ENCODE measurements around the gene USP15. TPM values are rescaled to one million over a fixed set of nuclear protein-coding genes. Genes with fewer than 3 reads are reported as not detected.
A peak's percentile ranks its signal among the peaks of the same experiment; 100 is the strongest.
"Not testable (repeated sequence)": the region's sequence is repeated elsewhere in the genome, so short reads cannot be mapped to it uniquely, and the experiment has no call there.

Gene USP15
- total and polyA plus RNA-seq, 8 donors, result 42.2 to 107 (median 48.4) TPM

DNA sequence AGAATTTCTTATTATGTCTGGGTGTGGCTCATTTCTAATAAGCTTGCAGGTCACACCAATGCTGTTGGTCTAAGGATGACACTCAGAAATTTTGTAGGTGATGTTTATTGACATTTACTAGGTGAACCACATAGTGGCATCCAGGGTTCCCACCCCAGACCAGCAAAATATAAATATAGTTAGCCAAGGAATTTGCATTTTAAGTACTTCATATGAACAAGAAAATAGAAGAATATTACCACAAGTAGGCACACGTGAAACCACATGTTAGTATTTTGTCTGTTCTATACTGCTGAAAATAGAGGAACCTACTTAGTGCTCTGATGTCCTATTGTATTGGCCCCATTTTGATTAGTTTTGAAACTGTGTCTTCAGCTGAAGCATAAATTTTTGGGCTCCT, 71.1 kb downstream of the USP15 start:
- no peak overlapping the region for H3K4me3 ChIP-seq
- H3K27me3 ChIP-seq, result no peaks in the 10 kb centered on the region
- intact Hi-C loops (cut with DNase I), result no loop called here
- TF ChIP-seq, protein P1, sequence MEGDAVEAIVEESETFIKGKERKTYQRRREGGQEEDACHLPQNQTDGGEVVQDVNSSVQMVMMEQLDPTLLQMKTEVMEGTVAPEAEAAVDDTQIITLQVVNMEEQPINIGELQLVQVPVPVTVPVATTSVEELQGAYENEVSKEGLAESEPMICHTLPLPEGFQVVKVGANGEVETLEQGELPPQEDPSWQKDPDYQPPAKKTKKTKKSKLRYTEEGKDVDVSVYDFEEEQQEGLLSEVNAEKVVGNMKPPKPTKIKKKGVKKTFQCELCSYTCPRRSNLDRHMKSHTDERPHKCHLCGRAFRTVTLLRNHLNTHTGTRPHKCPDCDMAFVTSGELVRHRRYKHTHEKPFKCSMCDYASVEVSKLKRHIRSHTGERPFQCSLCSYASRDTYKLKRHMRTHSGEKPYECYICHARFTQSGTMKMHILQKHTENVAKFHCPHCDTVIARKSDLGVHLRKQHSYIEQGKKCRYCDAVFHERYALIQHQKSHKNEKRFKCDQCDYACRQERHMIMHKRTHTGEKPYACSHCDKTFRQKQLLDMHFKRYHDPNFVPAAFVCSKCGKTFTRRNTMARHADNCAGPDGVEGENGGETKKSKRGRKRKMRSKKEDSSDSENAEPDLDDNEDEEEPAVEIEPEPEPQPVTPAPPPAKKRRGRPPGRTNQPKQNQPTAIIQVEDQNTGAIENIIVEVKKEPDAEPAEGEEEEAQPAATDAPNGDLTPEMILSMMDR (IDR thresholded peaks at IDR 0.05), result no peak
- ATAC-seq, result no peak
- H3K27ac ChIP-seq, result no peak overlapping the region
- H3K4me1 ChIP-seq, result peaks cover 0 to 19% of the 10 kb centered on the region in 2 donors
- DNase-seq, result no peak
- H3K9me3 ChIP-seq, result no peaks in the 10 kb centered on the region
- peaks cover 0 to 6% of the 10 kb centered on the region in 2 donors for H3K36me3 ChIP-seq

GRCh38 chr12:62332598-62332997, 72.4 kb downstream of the USP15 start:
- TF ChIP-seq, protein P1 (IDR thresholded peaks at IDR 0.05), result no peak
- intact Hi-C loops (cut with DNase I), result no loop called here
- Histone ChIP-seq H3K4me1 (peaks cover 0 to 19% of the 10 kb centered on the region in 2 donors), H3K9me3 (no peaks in the 10 kb centered on the region), H3K27me3 (no peaks in the 10 kb centered on the region), H3K27ac (no peak overlapping the region), H3K4me3 (no peak overlapping the region), H3K36me3 (peaks cover 0 to 7% of the 10 kb centered on the region in 2 donors)
- DNase-seq (no peak), ATAC-seq (no peak)

GRCh38 chr12:62335057-62335456, 74.9 kb downstream of the USP15 start:
- peaks cover 0 to 7% of the 10 kb centered on the region in 2 donors for H3K36me3 ChIP-seq
- peak overlapping the region in 1 of 2 donors; percentile 48 for H3K27ac ChIP-seq
- TF ChIP-seq, protein P1 (IDR thresholded peaks at IDR 0.05), result no peak
- intact Hi-C loops (cut with DNase I), result no loop called here
- H3K4me1 ChIP-seq, result peaks cover 0 to 6% of the 10 kb centered on the region in 2 donors
- no peak overlapping the region for H3K4me3 ChIP-seq
- DNase-seq, result no peak
- no peaks in the 10 kb centered on the region for H3K27me3 ChIP-seq
- no peak for ATAC-seq
- H3K9me3 ChIP-seq, result peaks cover 0 to 2% of the 10 kb centered on the region in 2 donors

GRCh38 chr12:62335796-62336195, 75.6 kb downstream of the USP15 start:
- TF ChIP-seq, protein P1 (IDR thresholded peaks at IDR 0.05), result no peak
- no peak overlapping the region for H3K4me3 ChIP-seq
- DNase-seq (no peak), ATAC-seq (no peak)
- H3K36me3 ChIP-seq, result peaks cover 0 to 7% of the 10 kb centered on the region in 2 donors
- no peaks in the 10 kb centered on the region for H3K27me3 ChIP-seq
- H3K4me1 ChIP-seq, result peaks cover 0 to 6% of the 10 kb centered on the region in 2 donors
- peaks cover 0 to 2% of the 10 kb centered on the region in 2 donors for H3K9me3 ChIP-seq
- peak overlapping the region in 1 of 2 donors; percentile 48 for H3K27ac ChIP-seq
- intact Hi-C loops (cut with DNase I), result no loop called here

DNA sequence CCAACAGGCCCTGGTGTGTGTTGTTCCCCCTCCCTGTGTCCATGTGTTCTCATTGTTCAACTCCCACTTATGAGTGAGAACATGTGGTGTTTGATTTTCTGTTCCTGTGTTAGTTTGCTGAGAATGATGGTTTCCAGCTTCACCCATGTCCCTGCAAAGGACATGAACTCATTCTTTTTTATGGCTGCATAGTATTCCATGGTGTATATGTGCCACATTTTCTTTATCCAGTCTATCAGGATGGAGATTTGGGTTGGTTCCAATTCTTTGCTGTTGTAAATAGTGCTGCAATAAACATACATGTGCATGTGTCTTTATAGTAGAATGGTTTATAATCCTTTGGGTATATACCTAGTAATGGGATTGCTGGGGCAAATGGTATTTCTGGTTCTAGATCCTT, 77.4 kb downstream of the USP15 start:
- intact Hi-C loops (cut with DNase I); ATAC-seq; H3K27me3 ChIP-seq; DNase-seq; H3K4me1 ChIP-seq; H3K4me3 ChIP-seq; H3K27ac ChIP-seq; H3K9me3 ChIP-seq: not testable (repeated sequence)
- H3K36me3 ChIP-seq, result peaks cover 0 to 10% of the 10 kb centered on the region in 2 donors

DNA sequence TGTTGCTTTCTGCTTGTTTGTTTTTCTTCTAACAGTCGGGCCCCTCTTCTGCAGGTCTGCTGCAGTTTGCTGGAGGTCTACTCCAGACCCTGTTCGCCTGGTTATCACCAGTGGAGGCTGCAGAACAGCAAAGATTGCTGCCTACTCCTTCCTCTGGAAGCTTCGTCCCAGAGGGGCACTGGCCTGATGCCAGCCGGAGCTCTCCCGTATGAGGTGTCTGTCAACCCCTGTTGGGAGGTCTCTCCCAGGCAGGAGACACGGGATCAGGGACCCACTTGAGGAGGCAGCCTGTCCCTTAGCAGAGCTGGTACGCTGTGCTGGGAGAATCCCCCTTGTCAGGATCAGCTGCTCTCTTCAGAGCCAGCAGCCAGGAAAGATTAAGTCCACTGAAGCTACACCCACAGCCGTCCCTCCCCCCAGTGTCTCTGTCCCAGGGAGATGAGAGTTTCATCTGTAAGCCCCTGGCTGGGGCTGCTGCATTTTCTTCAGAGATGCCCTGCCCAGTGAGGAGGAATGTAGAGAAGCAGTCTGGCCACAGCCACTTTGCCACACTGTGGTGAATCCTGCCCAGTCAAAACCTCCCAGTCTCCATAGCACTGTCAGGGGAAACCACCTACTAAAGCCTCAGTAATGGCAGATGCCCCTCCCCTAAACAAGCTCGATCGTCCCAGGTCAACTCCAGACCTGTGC, 82.6 kb downstream of the USP15 start:
- H3K27me3 ChIP-seq; DNase-seq; intact Hi-C loops (cut with DNase I); H3K4me3 ChIP-seq; H3K9me3 ChIP-seq; H3K27ac ChIP-seq; ATAC-seq; H3K4me1 ChIP-seq: not testable (repeated sequence)
- peaks cover 0 to 31% of the 10 kb centered on the region in 2 donors for H3K36me3 ChIP-seq

DNA sequence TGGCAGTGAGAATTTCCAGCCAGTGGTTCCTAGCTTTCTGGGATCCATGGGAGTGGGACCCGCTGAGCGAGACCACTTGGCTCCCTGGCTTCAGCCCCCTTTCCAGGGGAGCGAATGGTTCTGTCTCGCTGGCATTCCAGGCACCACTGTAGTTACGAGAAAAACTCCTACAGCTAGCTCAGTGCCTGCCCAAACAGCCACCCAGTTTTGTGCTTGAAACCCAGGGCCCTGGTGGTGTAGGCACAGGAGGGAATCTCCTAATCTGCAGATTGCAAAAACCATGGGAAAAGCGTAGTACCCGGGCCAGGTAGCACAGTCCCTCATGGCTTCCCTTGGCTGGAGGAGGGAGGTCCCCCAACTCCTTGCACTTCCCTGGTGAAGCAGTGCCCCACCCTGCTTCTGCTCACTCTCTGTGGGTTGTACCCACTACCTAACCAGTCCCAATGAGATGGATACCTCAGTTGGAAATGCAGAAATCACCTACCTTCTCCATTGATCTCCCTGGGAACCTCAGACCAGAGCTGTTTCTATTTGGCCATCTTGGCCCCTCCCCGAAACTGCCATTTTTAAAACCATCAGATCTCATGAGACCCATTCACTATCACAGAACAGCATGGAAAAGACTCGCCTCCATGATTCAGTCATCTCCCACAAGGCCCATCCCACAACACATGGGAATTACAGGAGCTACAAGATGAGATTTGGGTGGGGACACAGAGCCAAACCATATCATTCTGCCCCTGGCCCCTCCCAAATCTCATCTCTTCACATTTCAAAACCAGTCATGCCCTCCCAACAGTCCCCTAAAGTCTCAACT, 83.3 kb downstream of the USP15 start:
- intact Hi-C loops (cut with DNase I); H3K4me1 ChIP-seq; H3K9me3 ChIP-seq; H3K27me3 ChIP-seq; DNase-seq; H3K27ac ChIP-seq; H3K4me3 ChIP-seq; ATAC-seq: not testable (repeated sequence)
- H3K36me3 ChIP-seq, result peaks cover 0 to 31% of the 10 kb centered on the region in 2 donors

DNA sequence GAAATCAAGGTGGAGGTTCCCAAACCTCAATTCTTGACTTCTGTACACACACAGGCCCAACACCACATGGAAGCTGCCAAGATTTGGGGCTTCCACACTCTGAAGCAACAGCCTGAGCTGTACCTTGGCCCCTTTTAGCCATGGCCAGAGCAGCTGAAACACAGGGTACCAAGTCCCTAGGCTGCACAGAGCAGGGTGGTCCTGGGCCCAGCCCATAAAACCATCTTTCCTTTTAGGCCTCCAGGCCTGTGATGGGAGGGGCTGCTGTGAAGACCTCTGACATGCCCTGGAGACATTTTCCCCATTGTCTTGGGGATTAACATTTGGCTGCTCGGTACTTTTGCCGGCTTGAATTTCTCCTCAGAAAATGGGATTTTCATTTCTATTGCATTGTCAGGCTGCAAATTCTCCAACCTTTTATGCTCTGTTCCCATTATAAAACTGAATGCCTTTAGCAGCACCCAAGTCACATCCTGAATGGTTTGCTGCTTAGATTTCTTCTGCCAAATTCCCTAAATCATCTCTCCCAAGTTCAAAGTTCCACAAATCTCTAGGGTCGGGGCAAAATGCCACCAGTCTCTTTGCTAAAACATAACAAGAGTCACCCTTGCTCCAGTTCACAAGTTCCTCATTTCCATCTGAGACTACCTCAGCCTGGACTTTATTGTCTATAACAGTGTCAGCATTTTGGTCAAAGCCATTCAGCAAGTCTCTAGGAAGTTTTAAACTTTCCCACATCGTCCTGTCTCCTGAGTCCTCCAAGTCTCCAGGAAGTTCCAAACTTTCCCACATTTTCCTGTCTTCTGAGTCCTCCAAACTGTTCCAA, 84.7 kb downstream of the USP15 start:
- H3K27me3 ChIP-seq; H3K4me1 ChIP-seq; DNase-seq; H3K4me3 ChIP-seq; intact Hi-C loops (cut with DNase I); H3K9me3 ChIP-seq; ATAC-seq: not testable (repeated sequence)
- H3K27ac ChIP-seq, result peak overlapping the region in 1 of 2 donors; percentile 28
- peaks cover 0 to 35% of the 10 kb centered on the region in 2 donors for H3K36me3 ChIP-seq
